H9 (cell line): ENCODE data around the gene DPYD. TPM values are rescaled to one million over a fixed set of nuclear protein-coding genes. Genes with fewer than 3 reads are reported as not detected.

Experiments
- DNase-seq: peaks from one replicate; pipeline ENCODE4 v3.0.0-alpha.2; 2017
- H2AFZ ChIP-seq: one replicate; pipeline ENCODE4 v1.6.1; 2013; ENCODE audit warnings: mild to moderate bottlenecking, low read length, control low read depth, moderate library complexity
- H2AK5ac ChIP-seq: 2 replicates; pipeline ENCODE4 v1.6.1; 2013; ENCODE audit warnings: low read length, control low read depth, mixed read lengths; ENCODE audit not compliant: insufficient read length
- H2BK120ac ChIP-seq: one replicate; pipeline ENCODE4 v1.6.1; 2013; ENCODE audit warnings: low read depth, mild to moderate bottlenecking, low read length, control low read depth, inconsistent platforms; ENCODE audit not compliant: poor library complexity, severe bottlenecking
- H2BK12ac ChIP-seq: 2 replicates; pipeline ENCODE4 v1.6.1; 2013; ENCODE audit warnings: low read length, control low read depth, mixed read lengths, low read depth; ENCODE audit not compliant: insufficient read length
- H2BK15ac ChIP-seq: 2 replicates; pipeline ENCODE4 v1.6.1; 2013; ENCODE audit warnings: low read depth, low read length, control low read depth
- H2BK20ac ChIP-seq: one replicate; pipeline ENCODE4 v1.6.1; 2013; ENCODE audit warnings: low read depth, mild to moderate bottlenecking, low read length, control low read depth, inconsistent platforms; ENCODE audit not compliant: poor library complexity, severe bottlenecking
- H2BK5ac ChIP-seq: 2 replicates; pipeline ENCODE4 v1.6.1; 2013; ENCODE audit warnings: low read length, control low read depth, mixed read lengths; ENCODE audit not compliant: insufficient read length
- H3K14ac ChIP-seq: 2 replicates; pipeline ENCODE4 v1.6.1; 2013; ENCODE audit warnings: low read length, control low read depth; ENCODE audit not compliant: insufficient read depth
- H3K18ac ChIP-seq: 2 replicates; pipeline ENCODE4 v1.6.1; 2013; ENCODE audit warnings: low read depth, mild to moderate bottlenecking, mixed read lengths, low read length, control low read depth; ENCODE audit not compliant: insufficient read length
- H3K23ac ChIP-seq: 2 replicates; pipeline ENCODE4 v1.6.1; 2013; ENCODE audit warnings: low read length, control low read depth, mixed read lengths, low read depth; ENCODE audit not compliant: insufficient read length
- H3K23me2 ChIP-seq: 2 replicates; pipeline ENCODE4 v1.6.1; 2013; ENCODE audit warnings: low read depth, mild to moderate bottlenecking, mixed read lengths, low read length, control low read depth; ENCODE audit not compliant: insufficient read length, poor library complexity, severe bottlenecking
- H3K27ac ChIP-seq: 2 replicates; pipeline ENCODE4 v1.5.1; 2013; ENCODE audit warnings: low read length, control low read depth, mixed read lengths, low read depth; ENCODE audit not compliant: insufficient read length
- H3K27me3 ChIP-seq: 2 replicates; pipeline ENCODE4 v1.6.1; 2013; ENCODE audit warnings: low read length, control low read depth, inconsistent platforms; ENCODE audit not compliant: insufficient read depth
- H3K4ac ChIP-seq: 2 replicates; pipeline ENCODE4 v1.6.1; 2013; ENCODE audit warnings: low read depth, mild to moderate bottlenecking, control low read depth, inconsistent platforms, low read length, moderate library complexity
- H3K4me1 ChIP-seq: 2 replicates; pipeline ENCODE4 v1.6.1; 2013; ENCODE audit warnings: low read length, control low read depth, inconsistent platforms; ENCODE audit not compliant: insufficient read depth
- H3K4me2 ChIP-seq: 2 replicates; pipeline ENCODE4 v1.6.1; 2013; ENCODE audit warnings: low read length, control low read depth, mixed read lengths; ENCODE audit not compliant: insufficient read length, insufficient read depth
- H3K56ac ChIP-seq: 2 replicates; pipeline ENCODE4 v1.6.1; 2013; ENCODE audit warnings: low read depth, mild to moderate bottlenecking, mixed read lengths, low read length, control low read depth; ENCODE audit not compliant: insufficient read length
- H3K79me1 ChIP-seq: 2 replicates; pipeline ENCODE4 v1.6.1; 2013; ENCODE audit warnings: low read depth, mild to moderate bottlenecking, moderate library complexity, low read length, control low read depth, inconsistent platforms; ENCODE audit not compliant: insufficient read depth, poor library complexity, severe bottlenecking
- H3K79me2 ChIP-seq: 2 replicates; pipeline ENCODE4 v1.6.1; 2013; ENCODE audit warnings: low read length, control low read depth, inconsistent platforms; ENCODE audit not compliant: insufficient read depth
- H3K9ac ChIP-seq: 2 replicates; pipeline ENCODE4 v1.6.1; 2013; ENCODE audit warnings: low read length, control low read depth, mixed read lengths; ENCODE audit not compliant: insufficient read length; ENCODE audit errors: extremely low read depth
- H3K9me3 ChIP-seq: one replicate; pipeline ENCODE4 v1.6.1; 2013; ENCODE audit warnings: low read depth, low read length, inconsistent platforms; ENCODE audit not compliant: control insufficient read depth
- H3T11ph ChIP-seq: one replicate; pipeline ENCODE4 v1.6.1; 2013; ENCODE audit warnings: mild to moderate bottlenecking, low read length, control low read depth, inconsistent platforms
- H4K20me1 ChIP-seq: one replicate; pipeline ENCODE4 v1.6.1; 2013; ENCODE audit not compliant: control insufficient read depth, insufficient read length, insufficient read depth
- H4K5ac ChIP-seq: 2 replicates; pipeline ENCODE4 v1.6.1; 2013; ENCODE audit warnings: low read depth, mild to moderate bottlenecking, mixed read lengths, low read length, control low read depth; ENCODE audit not compliant: insufficient read length
- H4K8ac ChIP-seq: replicated peaks from 2 replicates; pipeline ENCODE4 v1.6.1; 2013; ENCODE audit warnings: low read length, control low read depth, mixed read lengths, low read depth; ENCODE audit not compliant: insufficient read length
- H4K91ac ChIP-seq: 2 replicates; pipeline ENCODE4 v1.6.1; 2013; ENCODE audit warnings: low read depth, mild to moderate bottlenecking, moderate library complexity, mixed read lengths, low read length, control low read depth; ENCODE audit not compliant: insufficient read length
- H3K27ac Mint-ChIP-seq, 3 experiments: 2 replicates in 2 of 3; 3 replicates in 1 of 3; pipeline ENCODE4 v1.8.0; 2020 to 2021; ENCODE audit warnings: mixed read lengths in 3 of 3, mild to moderate bottlenecking in 1 of 3, moderate library complexity in 1 of 3
- H3K27me3 Mint-ChIP-seq: 2 replicates; pipeline ENCODE4 v1.8.0; 2021; ENCODE audit warnings: low read depth, mild to moderate bottlenecking, moderate library complexity, mixed read lengths
- H3K36me3 Mint-ChIP-seq, 3 experiments: 2 replicates in 2 of 3; 3 replicates in 1 of 3; pipeline ENCODE4 v1.8.0; 2020 to 2021; ENCODE audit warnings: low read depth in 3 of 3, mixed read lengths in 3 of 3; ENCODE audit not compliant: insufficient read depth in 1 of 3
- H3K4me1 Mint-ChIP-seq, 2 experiments: 2 replicates each; pipeline ENCODE4 v1.8.0; 2020; ENCODE audit warnings: mixed read lengths in 2 of 2
- H3K4me3 Mint-ChIP-seq, 2 experiments: 2 replicates in 1 of 2; 3 replicates in 1 of 2; pipeline ENCODE4 v1.8.0; 2020 to 2021; ENCODE audit warnings: mild to moderate bottlenecking in 2 of 2, mixed read lengths in 2 of 2, moderate library complexity in 1 of 2
- H3K9me3 Mint-ChIP-seq, 2 experiments: 2 replicates in 1 of 2; 3 replicates in 1 of 2; pipeline ENCODE4 v1.8.0; 2020; ENCODE audit warnings: mild to moderate bottlenecking in 2 of 2, mixed read lengths in 2 of 2, moderate library complexity in 1 of 2
- CTCF ChIP-seq: fragments of 200-600 bp; sonication (generic); conservative IDR thresholded peaks from 3 replicates; pipeline ENCODE4 v1.8.0; 2021; ENCODE audit warnings: antibody characterized with exemption, mild to moderate bottlenecking
- total RNA-seq: library from RNA; stranded (reverse); gene quantifications from 2 replicates; pipeline ENCODE4 v1.2.1, GENCODE V29; 2021

DPYD gene
- total RNA-seq, 1 experiment from 2014 or later, result 0.37 TPM

DNA sequence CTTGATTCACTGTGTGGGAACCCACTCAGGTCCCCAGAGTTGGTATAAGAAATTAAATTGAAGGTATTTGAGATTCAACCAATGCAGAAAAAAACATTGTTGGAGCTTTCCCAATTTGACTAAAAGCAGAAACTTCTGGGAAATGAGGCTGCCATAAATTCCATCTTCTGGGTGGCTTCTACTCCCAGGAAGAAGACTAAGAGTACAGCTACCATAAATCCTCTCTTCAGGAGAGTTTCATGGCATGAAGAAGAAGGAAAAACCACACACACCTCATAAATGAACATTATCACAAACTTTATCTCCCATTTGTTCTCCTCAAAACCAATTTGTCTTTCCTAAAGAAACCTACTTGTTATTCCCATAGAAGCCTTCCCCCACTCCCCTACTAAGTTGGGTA, 283.9 kb downstream of the DPYD start:
- Histone ChIP-seq H3K56ac (no peak overlapping the region), H3K4me1 (no peaks in the 10 kb centered on the region), H2BK120ac (no peak overlapping the region), H3K23me2 (no peaks in the 10 kb centered on the region), H3K27me3 (no peaks in the 10 kb centered on the region), H3K18ac (no peak overlapping the region), H2BK5ac (no peak overlapping the region), H3K79me1 (no peaks in the 10 kb centered on the region), H3K9me3 (no peaks in the 10 kb centered on the region), H2BK12ac (no peak overlapping the region), H4K5ac (no peak overlapping the region), H2BK20ac (no peak overlapping the region), H3K14ac (no peak overlapping the region), H3K4ac (no peak overlapping the region), H2BK15ac (no peak overlapping the region), H4K91ac (no peak overlapping the region), H3K4me2 (no peak overlapping the region), H2AK5ac (no peak overlapping the region), H3K27ac (no peak overlapping the region), H3K79me2 (no peaks in the 10 kb centered on the region), H4K8ac (no peak overlapping the region), H3T11ph (no peak overlapping the region), H2AFZ (no peak overlapping the region), H3K23ac (no peak overlapping the region), H4K20me1 (no peaks in the 10 kb centered on the region), H3K9ac (no peak overlapping the region)
- peaks cover 0 to 3% of the 10 kb centered on the region in 2 experiments; a peak in 1 of 5 replicates for H3K9me3 Mint-ChIP-seq
- H3K4me3 Mint-ChIP-seq, result no peak overlapping the region
- no peak for TF ChIP-seq CTCF
- H3K27ac Mint-ChIP-seq, result no peak overlapping the region
- DNase-seq, result no peak
- no peaks in the 10 kb centered on the region for H3K36me3 Mint-ChIP-seq
- H3K4me1 Mint-ChIP-seq, result no peaks in the 10 kb centered on the region
- H3K27me3 Mint-ChIP-seq, result no peaks in the 10 kb centered on the region
